ENCODE measurements around the gene RPRD2.

RPRD2 gene

GRCh38 chr1:150479370-150479769, 115.4 kb downstream of the RPRD2 start:
- Histone ChIP-seq H3K4me3 (ENCODE audit: insufficient read depth, low read depth, low read length, poor library complexity, severe bottlenecking) (no peak overlapping the region), H3K9me3 (ENCODE audit: control insufficient read depth, low read length) (no peaks in the 10 kb centered on the region), H3K36me3 (ENCODE audit: control insufficient read depth, insufficient read depth, low read length) (no peaks in the 10 kb centered on the region), H3K27ac (ENCODE audit: insufficient read depth, low read length, poor library complexity, severe bottlenecking) (no peak overlapping the region), H3K4me1 (ENCODE audit: control insufficient read depth, insufficient read depth, low read length, poor library complexity, severe bottlenecking) (no peaks in the 10 kb centered on the region), H3K27me3 (replicated peaks; ENCODE audit: control insufficient read depth, insufficient read depth, low read length, poor library complexity, severe bottlenecking) (no peaks in the 10 kb centered on the region)
- no peak for DNase-seq

- H3K4me3 ChIP-seq (ENCODE audit: insufficient read depth, low read depth, low read length, poor library complexity, severe bottlenecking), result no peak overlapping the region
- H3K36me3 ChIP-seq (ENCODE audit: control insufficient read depth, insufficient read depth, low read length), result no peaks in the 10 kb centered on the region
- no peak for DNase-seq
- no peaks in the 10 kb centered on the region for H3K27me3 ChIP-seq (replicated peaks; ENCODE audit: control insufficient read depth, insufficient read depth, low read length, poor library complexity, severe bottlenecking)
- H3K27ac ChIP-seq (ENCODE audit: insufficient read depth, low read length, poor library complexity, severe bottlenecking), result no peak overlapping the region
- H3K9me3 ChIP-seq (ENCODE audit: control insufficient read depth, low read length), result no peaks in the 10 kb centered on the region
- no peaks in the 10 kb centered on the region for H3K4me1 ChIP-seq (ENCODE audit: control insufficient read depth, insufficient read depth, low read length, poor library complexity, severe bottlenecking)
Observed at GRCh38 chr1:150479927-150480352, 116.0 kb downstream of the RPRD2 start.

GRCh38 chr1:150484431-150484830, 120.5 kb downstream of the RPRD2 start:
- no peak for DNase-seq
- no peak overlapping the region for H3K27ac ChIP-seq (ENCODE audit: insufficient read depth, low read length, poor library complexity, severe bottlenecking)
- no peaks in the 10 kb centered on the region for H3K9me3 ChIP-seq (ENCODE audit: control insufficient read depth, low read length)

DNA sequence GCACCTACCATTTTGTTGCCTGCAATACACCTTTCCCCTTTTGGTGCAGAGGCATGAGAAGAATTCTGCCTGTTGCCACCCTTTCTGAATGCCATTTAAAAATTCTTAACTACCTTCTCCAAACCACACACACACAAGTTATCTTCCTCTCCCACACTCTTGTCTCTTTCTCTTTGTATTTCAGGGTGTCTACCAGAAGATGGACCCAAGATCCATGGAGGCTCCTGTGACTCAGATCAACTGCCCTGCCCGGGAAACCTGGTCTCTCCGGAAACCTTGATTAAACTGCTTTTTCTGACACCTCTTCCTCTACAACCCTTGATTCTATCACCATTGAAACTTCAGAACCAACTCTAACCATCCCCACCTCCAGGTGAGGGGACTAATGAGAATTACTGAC, 120.9 kb downstream of the RPRD2 start:
- Histone ChIP-seq H3K9me3 (ENCODE audit: control insufficient read depth, low read length) (no peaks in the 10 kb centered on the region), H3K27me3 (replicated peaks; ENCODE audit: control insufficient read depth, insufficient read depth, low read length, poor library complexity, severe bottlenecking) (no peaks in the 10 kb centered on the region), H3K27ac (ENCODE audit: insufficient read depth, low read length, poor library complexity, severe bottlenecking) (no peak overlapping the region), H3K4me3 (ENCODE audit: insufficient read depth, low read depth, low read length, poor library complexity, severe bottlenecking) (no peak overlapping the region), H3K4me1 (ENCODE audit: control insufficient read depth, insufficient read depth, low read length, poor library complexity, severe bottlenecking) (peaks cover 8% of the 10 kb centered on the region), H3K36me3 (ENCODE audit: control insufficient read depth, insufficient read depth, low read length) (peaks cover 5% of the 10 kb centered on the region)
- DNase-seq, result no peak

More at GRCh38 chr1:150484431-150484830, 120.5 kb downstream of the RPRD2 start:
- no peaks in the 10 kb centered on the region for H3K27me3 ChIP-seq (replicated peaks; ENCODE audit: control insufficient read depth, insufficient read depth, low read length, poor library complexity, severe bottlenecking)
- H3K4me3 ChIP-seq (ENCODE audit: insufficient read depth, low read depth, low read length, poor library complexity, severe bottlenecking), result no peak overlapping the region
- peaks cover 8% of the 10 kb centered on the region for H3K4me1 ChIP-seq (ENCODE audit: control insufficient read depth, insufficient read depth, low read length, poor library complexity, severe bottlenecking)
- H3K36me3 ChIP-seq (ENCODE audit: control insufficient read depth, insufficient read depth, low read length), result peaks cover 5% of the 10 kb centered on the region

DNA sequence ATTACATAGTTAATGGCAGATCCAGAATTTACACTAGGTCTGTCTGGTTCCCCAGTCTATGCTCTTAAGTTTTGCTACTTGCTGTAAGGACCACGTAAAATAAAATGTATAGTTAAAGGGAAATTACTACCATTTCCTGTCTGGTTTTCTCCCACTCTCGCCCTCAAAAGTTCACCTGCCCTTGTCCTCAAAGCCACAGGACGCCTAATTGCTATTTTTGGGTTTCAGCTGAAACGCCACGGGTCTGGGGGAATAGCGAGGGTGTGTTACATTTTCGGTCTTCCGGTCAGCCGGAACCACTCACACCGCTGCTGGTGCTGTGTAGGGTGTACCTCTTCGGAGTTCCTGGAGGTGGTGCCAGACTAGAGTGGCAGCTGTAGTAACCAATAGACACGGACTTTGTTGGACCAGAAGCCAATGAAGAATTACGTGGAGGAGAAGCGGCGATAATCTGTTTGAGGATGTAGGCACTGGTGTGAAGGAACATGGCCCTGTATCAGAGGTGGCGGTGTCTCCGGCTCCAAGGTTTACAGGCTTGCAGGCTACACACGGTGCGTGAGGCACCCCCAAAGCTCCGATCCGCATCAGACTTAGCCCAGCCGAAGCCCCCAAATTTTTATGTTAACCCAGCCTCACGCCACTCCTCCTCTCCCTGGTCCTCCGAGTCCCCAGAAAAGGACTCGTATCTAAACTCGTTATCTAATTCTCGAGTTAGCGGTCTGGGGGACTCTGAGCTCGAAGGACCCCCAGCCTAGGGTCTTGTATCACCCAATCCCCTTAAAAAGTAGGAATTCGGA, 123.2 kb downstream of the RPRD2 start, which contains the start of gene TARS2:
TSS of gene TARS2 (plus strand) at position 454 of the 797 bp plus-strand sequence. CDS start at position 486, 32 bp downstream.
- Histone ChIP-seq H3K4me1 (ENCODE audit: control insufficient read depth, insufficient read depth, low read length, poor library complexity, severe bottlenecking) (peaks cover 8% of the 10 kb centered on the region), H3K4me3 (ENCODE audit: insufficient read depth, low read depth, low read length, poor library complexity, severe bottlenecking) (peak within 1 kb of the TSS; percentile 65), H3K36me3 (ENCODE audit: control insufficient read depth, insufficient read depth, low read length) (peaks cover 23% of the 10 kb centered on the region), H3K9me3 (ENCODE audit: control insufficient read depth, low read length) (no peaks in the 10 kb centered on the region), H3K27me3 (replicated peaks; ENCODE audit: control insufficient read depth, insufficient read depth, low read length, poor library complexity, severe bottlenecking) (no peaks in the 10 kb centered on the region), H3K27ac (ENCODE audit: insufficient read depth, low read length, poor library complexity, severe bottlenecking) (peak within 1 kb of the TSS; percentile 80)
- peak; percentile 76 to 89 (median 88) for DNase-seq

GRCh38 chr1:150487763-150488115, 123.8 kb downstream of the RPRD2 start:
- Histone ChIP-seq H3K4me3 (ENCODE audit: insufficient read depth, low read depth, low read length, poor library complexity, severe bottlenecking) (peak overlapping the region; percentile 65), H3K36me3 (ENCODE audit: control insufficient read depth, insufficient read depth, low read length) (peaks cover 28% of the 10 kb centered on the region), H3K27ac (ENCODE audit: insufficient read depth, low read length, poor library complexity, severe bottlenecking) (peak overlapping the region; percentile 80), H3K27me3 (replicated peaks; ENCODE audit: control insufficient read depth, insufficient read depth, low read length, poor library complexity, severe bottlenecking) (no peaks in the 10 kb centered on the region), H3K4me1 (ENCODE audit: control insufficient read depth, insufficient read depth, low read length, poor library complexity, severe bottlenecking) (peaks cover 8% of the 10 kb centered on the region), H3K9me3 (ENCODE audit: control insufficient read depth, low read length) (no peaks in the 10 kb centered on the region)
- DNase-seq, result no peak

DNA sequence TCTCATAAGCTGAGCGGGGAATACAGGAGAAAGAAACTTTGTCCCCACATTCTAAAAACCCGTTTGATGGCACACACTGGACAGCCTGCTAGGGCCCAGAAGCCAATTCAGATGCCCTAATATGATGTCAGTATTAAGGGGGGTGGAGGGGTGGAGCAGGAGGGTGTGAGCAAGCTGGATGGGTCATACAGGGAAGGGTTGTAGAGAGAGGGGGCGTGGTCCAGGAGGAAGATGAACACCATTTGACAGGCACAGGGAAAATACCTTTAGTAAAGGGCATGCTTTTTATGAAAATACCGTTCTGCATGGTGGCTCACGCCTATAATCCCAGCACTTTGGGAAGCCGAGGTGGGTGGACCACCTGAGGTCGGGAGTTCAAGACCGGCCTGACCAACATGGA, 129.2 kb downstream of the RPRD2 start:
- Histone ChIP-seq H3K27ac (ENCODE audit: insufficient read depth, low read length, poor library complexity, severe bottlenecking) (no peak overlapping the region), H3K4me3 (ENCODE audit: insufficient read depth, low read depth, low read length, poor library complexity, severe bottlenecking) (no peak overlapping the region), H3K9me3 (ENCODE audit: control insufficient read depth, low read length) (no peaks in the 10 kb centered on the region), H3K36me3 (ENCODE audit: control insufficient read depth, insufficient read depth, low read length) (peaks cover 43% of the 10 kb centered on the region), H3K27me3 (replicated peaks; ENCODE audit: control insufficient read depth, insufficient read depth, low read length, poor library complexity, severe bottlenecking) (no peaks in the 10 kb centered on the region), H3K4me1 (ENCODE audit: control insufficient read depth, insufficient read depth, low read length, poor library complexity, severe bottlenecking) (peaks cover 2% of the 10 kb centered on the region)
- DNase-seq, result no peak

- Histone ChIP-seq H3K9me3 (ENCODE audit: control insufficient read depth, low read length) (no peaks in the 10 kb centered on the region), H3K4me1 (ENCODE audit: control insufficient read depth, insufficient read depth, low read length, poor library complexity, severe bottlenecking) (no peaks in the 10 kb centered on the region), H3K27me3 (replicated peaks; ENCODE audit: control insufficient read depth, insufficient read depth, low read length, poor library complexity, severe bottlenecking) (no peaks in the 10 kb centered on the region), H3K4me3 (ENCODE audit: insufficient read depth, low read depth, low read length, poor library complexity, severe bottlenecking) (no peak overlapping the region), H3K36me3 (ENCODE audit: control insufficient read depth, insufficient read depth, low read length) (peaks cover 25% of the 10 kb centered on the region), H3K27ac (ENCODE audit: insufficient read depth, low read length, poor library complexity, severe bottlenecking) (no peak overlapping the region)
- DNase-seq, result no peak
Observed at GRCh38 chr1:150498342-150498741, 134.4 kb downstream of the RPRD2 start.

DNA sequence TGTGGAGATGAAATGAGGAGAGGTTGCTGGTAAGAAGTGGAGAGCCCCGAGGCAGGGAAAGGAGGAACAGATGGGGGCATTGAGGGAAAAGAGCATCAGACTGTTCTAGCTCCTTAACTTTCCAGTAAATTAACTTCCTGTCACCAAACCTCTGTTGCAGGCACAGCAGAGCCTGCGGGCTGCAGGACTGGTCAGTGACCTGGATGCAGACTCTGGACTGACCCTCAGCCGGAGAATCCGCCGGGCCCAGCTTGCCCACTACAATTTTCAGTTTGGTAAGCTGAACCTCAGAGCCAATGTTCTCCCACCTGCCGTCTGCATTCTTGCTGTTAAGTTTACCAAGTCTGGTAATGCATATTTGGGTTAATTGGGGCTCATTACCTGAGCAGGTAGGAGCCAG, 141.5 kb downstream of the RPRD2 start:
- Histone ChIP-seq H3K27ac (ENCODE audit: insufficient read depth, low read length, poor library complexity, severe bottlenecking) (no peak overlapping the region), H3K4me1 (ENCODE audit: control insufficient read depth, insufficient read depth, low read length, poor library complexity, severe bottlenecking) (no peaks in the 10 kb centered on the region), H3K36me3 (ENCODE audit: control insufficient read depth, insufficient read depth, low read length) (peaks cover 28% of the 10 kb centered on the region), H3K9me3 (ENCODE audit: control insufficient read depth, low read length) (no peaks in the 10 kb centered on the region), H3K27me3 (replicated peaks; ENCODE audit: control insufficient read depth, insufficient read depth, low read length, poor library complexity, severe bottlenecking) (no peaks in the 10 kb centered on the region), H3K4me3 (ENCODE audit: insufficient read depth, low read depth, low read length, poor library complexity, severe bottlenecking) (no peak overlapping the region)
- no peak for DNase-seq

DNA sequence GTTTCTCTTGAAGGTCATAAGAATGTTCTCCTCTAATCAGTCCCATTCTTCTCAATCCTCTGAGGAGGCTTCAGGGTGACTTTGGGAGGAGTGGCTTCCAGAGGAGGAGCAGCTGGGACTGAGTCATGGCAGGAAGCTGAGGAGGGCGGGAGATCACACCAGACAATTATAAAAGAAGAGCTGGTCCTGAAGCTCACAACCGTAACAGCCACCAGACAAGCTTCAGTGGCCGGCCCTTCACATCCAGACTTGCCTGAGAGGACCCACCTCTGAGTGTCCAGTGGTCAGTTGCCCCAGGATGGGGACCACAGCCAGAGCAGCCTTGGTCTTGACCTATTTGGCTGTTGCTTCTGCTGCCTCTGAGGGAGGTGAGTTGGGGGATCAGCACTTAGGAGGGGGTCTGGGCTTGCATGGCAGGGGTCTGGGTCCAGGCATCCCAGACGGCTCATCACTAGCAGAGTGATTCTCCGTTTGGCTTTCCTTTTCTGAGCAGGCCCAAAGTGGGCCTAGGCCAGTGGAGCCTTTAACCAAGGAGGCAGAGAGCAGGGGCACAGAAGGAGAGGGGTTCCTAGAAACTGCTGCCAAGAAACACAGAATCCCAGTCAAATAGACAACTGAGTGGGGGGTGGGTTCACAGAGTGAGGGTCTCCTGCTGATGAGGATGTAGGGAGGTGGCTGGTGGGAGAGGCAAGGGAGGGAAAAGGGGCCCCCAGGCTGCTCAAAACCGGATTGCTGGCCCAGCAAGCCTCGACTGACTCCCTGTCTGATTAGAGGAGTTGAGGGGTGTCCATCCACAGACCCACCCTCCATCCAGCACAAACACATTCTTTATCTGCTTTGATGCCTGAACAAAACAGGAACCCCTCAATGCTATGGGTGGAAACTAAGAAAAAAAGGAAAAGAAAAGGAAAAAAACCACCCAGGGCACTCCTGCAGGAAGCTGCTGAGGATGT, 144.2 kb downstream of the RPRD2 start, which contains the start of gene ECM1:
TSS of gene ECM1 (plus strand) at position 198 of the 953 bp plus-strand sequence. CDS start at position 299, 101 bp downstream.
- Histone ChIP-seq H3K4me1 (ENCODE audit: control insufficient read depth, insufficient read depth, low read length, poor library complexity, severe bottlenecking) (no peaks in the 10 kb centered on the region), H3K27ac (ENCODE audit: insufficient read depth, low read length, poor library complexity, severe bottlenecking) (no peak within 1 kb of the TSS), H3K9me3 (ENCODE audit: control insufficient read depth, low read length) (no peaks in the 10 kb centered on the region), H3K27me3 (replicated peaks; ENCODE audit: control insufficient read depth, insufficient read depth, low read length, poor library complexity, severe bottlenecking) (no peaks in the 10 kb centered on the region), H3K4me3 (ENCODE audit: insufficient read depth, low read depth, low read length, poor library complexity, severe bottlenecking) (no peak within 1 kb of the TSS), H3K36me3 (ENCODE audit: control insufficient read depth, insufficient read depth, low read length) (peaks cover 28% of the 10 kb centered on the region)
- DNase-seq, result no peak
